ENCODE measurements around the gene GRIN1. TPM values are rescaled to one million over a fixed set of nuclear protein-coding genes. Genes with fewer than 3 reads are reported as not detected.

The GRIN1 gene
- total RNA-seq, 1 donor from 2014 or later: not detected

- no peaks in the 10 kb centered on the region for H3K9me3 ChIP-seq (ENCODE audit: control insufficient read depth in 3 of 3, low read length in 3 of 3)
- H3K4me3 ChIP-seq (ENCODE audit: low read length in 3 of 3): no peak overlapping the region
- no peak overlapping the region for H3K9ac ChIP-seq (ENCODE audit: low read depth in 1 of 3, low read length in 3 of 3)
- no peaks in the 10 kb centered on the region for H3K4me1 ChIP-seq (ENCODE audit: control insufficient read depth in 3 of 3, insufficient read depth in 3 of 3, low read length in 3 of 3)
- no peaks in the 10 kb centered on the region for H3K36me3 ChIP-seq (ENCODE audit: control insufficient read depth in 3 of 3, insufficient read depth in 3 of 3, low read length in 3 of 3)
- H3K27ac ChIP-seq (ENCODE audit: low read depth, low read length): no peak overlapping the region
- peaks cover 39 to 57% (median 42%) of the 10 kb centered on the region in 3 donors for H3K27me3 ChIP-seq (ENCODE audit: control insufficient read depth in 3 of 3, insufficient read depth in 3 of 3, low read length in 3 of 3)
Measured at GRCh38 chr9:137148242-137148641, 9.3 kb downstream of the GRIN1 start.

DNA sequence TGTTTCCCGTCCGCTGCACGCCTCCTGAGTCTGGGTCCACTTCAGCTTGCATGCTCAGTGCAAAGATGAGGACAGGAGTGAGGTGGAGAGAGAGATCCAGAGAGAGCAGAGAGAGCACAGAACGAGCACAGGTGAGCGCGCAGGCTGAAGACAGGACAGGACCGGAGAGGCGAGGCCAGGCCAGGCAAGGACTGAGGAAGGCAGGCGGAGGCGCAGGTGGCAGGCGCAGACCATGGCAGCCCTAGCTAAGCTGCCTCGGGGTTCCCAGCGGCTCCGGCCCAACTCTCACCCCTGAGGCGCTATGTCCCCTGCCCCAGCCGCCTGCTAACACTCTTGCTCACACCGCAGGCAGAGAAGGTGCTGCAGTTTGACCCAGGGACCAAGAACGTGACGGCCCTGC is 9.7 kb downstream of the GRIN1 start:
- H3K27ac ChIP-seq (ENCODE audit: low read depth, low read length): no peak overlapping the region
- H3K4me1 ChIP-seq (ENCODE audit: control insufficient read depth in 3 of 3, insufficient read depth in 3 of 3, low read length in 3 of 3): no peaks in the 10 kb centered on the region
- H3K9ac ChIP-seq (ENCODE audit: low read depth in 1 of 3, low read length in 3 of 3): no peak overlapping the region
- H3K4me3 ChIP-seq (ENCODE audit: low read length in 3 of 3): no peak overlapping the region
- H3K36me3 ChIP-seq (ENCODE audit: control insufficient read depth in 3 of 3, insufficient read depth in 3 of 3, low read length in 3 of 3): no peaks in the 10 kb centered on the region
- no peaks in the 10 kb centered on the region for H3K9me3 ChIP-seq (ENCODE audit: control insufficient read depth in 3 of 3, low read length in 3 of 3)
- peaks cover 35 to 57% (median 42%) of the 10 kb centered on the region in 3 donors for H3K27me3 ChIP-seq (ENCODE audit: control insufficient read depth in 3 of 3, insufficient read depth in 3 of 3, low read length in 3 of 3)

- Histone ChIP-seq H3K4me3 (ENCODE audit: low read length in 3 of 3) (no peak overlapping the region), H3K27me3 (ENCODE audit: control insufficient read depth in 3 of 3, insufficient read depth in 3 of 3, low read length in 3 of 3) (peaks cover 30 to 52% (median 38%) of the 10 kb centered on the region in 3 donors), H3K27ac (ENCODE audit: low read depth, low read length) (no peak overlapping the region), H3K4me1 (ENCODE audit: control insufficient read depth in 3 of 3, insufficient read depth in 3 of 3, low read length in 3 of 3) (no peaks in the 10 kb centered on the region), H3K36me3 (ENCODE audit: control insufficient read depth in 3 of 3, insufficient read depth in 3 of 3, low read length in 3 of 3) (no peaks in the 10 kb centered on the region), H3K9ac (ENCODE audit: low read depth in 1 of 3, low read length in 3 of 3) (no peak overlapping the region), H3K9me3 (ENCODE audit: control insufficient read depth in 3 of 3, low read length in 3 of 3) (no peaks in the 10 kb centered on the region)
Measured at GRCh38 chr9:137149363-137149762, 10.4 kb downstream of the GRIN1 start.

DNA sequence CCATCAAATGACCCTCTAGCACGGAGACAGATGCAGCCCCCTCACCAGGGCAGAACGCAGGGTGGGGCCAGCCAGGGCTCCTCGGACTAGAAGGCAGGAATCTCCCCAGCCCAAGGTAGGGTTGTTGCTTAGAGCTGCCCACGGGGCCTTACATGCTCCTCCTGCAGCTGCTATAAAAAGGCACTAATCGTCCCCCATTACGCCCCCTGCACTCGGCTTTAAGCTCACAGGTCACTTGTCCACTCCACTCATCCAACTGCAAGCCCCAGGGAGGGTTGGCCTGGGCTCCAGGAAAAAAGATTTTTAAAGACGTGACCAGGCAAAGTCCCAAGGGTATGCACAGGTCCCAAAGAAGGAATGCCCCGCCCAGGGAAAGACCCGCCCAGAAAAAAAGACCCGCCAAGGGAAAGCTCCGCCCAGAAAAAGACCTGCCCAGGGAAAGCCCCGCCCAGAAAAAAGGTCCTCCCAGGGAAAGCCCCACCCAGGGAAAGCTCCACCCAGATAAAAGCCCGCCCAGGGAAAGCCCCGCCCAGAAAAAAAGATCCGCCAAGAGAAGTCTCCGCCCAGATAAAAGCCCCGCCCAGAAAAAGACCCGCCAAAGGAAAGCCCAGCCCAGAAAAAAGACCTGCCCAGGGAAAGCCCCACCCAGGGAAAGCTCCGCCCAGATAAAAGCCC is 11.1 kb downstream of the GRIN1 start:
- no peaks in the 10 kb centered on the region for H3K36me3 ChIP-seq (ENCODE audit: control insufficient read depth in 3 of 3, insufficient read depth in 3 of 3, low read length in 3 of 3)
- H3K4me1 ChIP-seq (ENCODE audit: control insufficient read depth in 3 of 3, insufficient read depth in 3 of 3, low read length in 3 of 3): no peaks in the 10 kb centered on the region
- no peak overlapping the region for H3K9ac ChIP-seq (ENCODE audit: low read depth in 1 of 3, low read length in 3 of 3)
- no peaks in the 10 kb centered on the region for H3K9me3 ChIP-seq (ENCODE audit: control insufficient read depth in 3 of 3, low read length in 3 of 3)
- no peak overlapping the region for H3K27ac ChIP-seq (ENCODE audit: low read depth, low read length)
- no peak overlapping the region for H3K4me3 ChIP-seq (ENCODE audit: low read length in 3 of 3)
- H3K27me3 ChIP-seq (ENCODE audit: control insufficient read depth in 3 of 3, insufficient read depth in 3 of 3, low read length in 3 of 3): peaks cover 34 to 53% (median 39%) of the 10 kb centered on the region in 3 donors

DNA sequence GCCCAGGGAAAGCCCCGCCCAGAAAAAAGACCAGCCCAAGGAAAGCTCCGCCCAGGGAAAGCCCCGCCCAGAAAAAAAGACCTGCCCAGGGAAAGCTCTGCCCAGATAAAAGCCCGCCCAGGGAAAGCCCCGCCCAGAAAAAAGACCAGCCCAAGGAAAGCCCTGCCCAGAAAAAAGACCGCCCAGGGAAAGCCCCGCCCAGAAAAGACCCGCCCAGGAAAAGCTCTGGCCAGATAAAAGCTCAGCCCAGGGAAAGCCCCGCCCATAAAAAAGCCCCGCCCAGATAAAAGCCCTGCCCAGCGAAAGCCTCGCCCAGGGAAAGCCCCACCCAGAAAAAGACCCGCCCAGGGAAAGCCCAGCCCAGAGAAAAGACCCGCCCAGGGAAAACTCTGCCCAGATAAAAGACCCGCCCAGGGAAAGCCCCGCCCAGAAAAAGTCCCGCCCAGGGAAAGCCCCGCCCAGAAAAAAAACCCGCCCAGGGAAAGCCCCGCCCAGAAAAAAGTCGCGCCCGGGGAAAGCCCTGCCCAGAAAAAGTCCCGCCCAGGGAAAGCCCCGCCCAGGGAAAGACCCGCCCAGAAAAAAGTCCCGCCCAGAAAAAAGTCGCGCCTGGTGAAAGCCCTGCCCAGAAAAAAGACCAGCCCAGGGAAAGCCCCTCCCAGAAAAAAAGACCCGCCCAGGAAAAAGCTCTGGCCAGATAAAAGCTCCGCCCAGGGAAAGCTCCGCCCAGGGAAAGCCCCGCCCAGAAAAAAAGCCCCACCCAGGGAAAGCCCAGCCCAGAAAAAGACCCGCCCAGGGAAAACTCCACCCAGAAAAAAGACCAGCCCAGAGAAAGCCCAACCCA is 11.9 kb downstream of the GRIN1 start:
- Histone ChIP-seq H3K36me3 (ENCODE audit: control insufficient read depth in 3 of 3, insufficient read depth in 3 of 3, low read length in 3 of 3) (no peaks in the 10 kb centered on the region), H3K27me3 (ENCODE audit: control insufficient read depth in 3 of 3, insufficient read depth in 3 of 3, low read length in 3 of 3) (peaks cover 42 to 58% (median 44%) of the 10 kb centered on the region in 3 donors), H3K4me3 (ENCODE audit: low read length in 3 of 3) (no peak overlapping the region)

GRCh38 chr9:137152844-137153405 is 14.0 kb downstream of the GRIN1 start:
- H3K4me3 ChIP-seq (ENCODE audit: low read length in 3 of 3): no peak overlapping the region
- H3K9me3 ChIP-seq (ENCODE audit: control insufficient read depth in 3 of 3, low read length in 3 of 3): no peaks in the 10 kb centered on the region
- H3K9ac ChIP-seq (ENCODE audit: low read depth in 1 of 3, low read length in 3 of 3): no peak overlapping the region
- H3K27me3 ChIP-seq (ENCODE audit: control insufficient read depth in 3 of 3, insufficient read depth in 3 of 3, low read length in 3 of 3): peaks cover 48 to 61% (median 48%) of the 10 kb centered on the region in 3 donors
- no peak overlapping the region for H3K27ac ChIP-seq (ENCODE audit: low read depth, low read length)
- H3K4me1 ChIP-seq (ENCODE audit: control insufficient read depth in 3 of 3, insufficient read depth in 3 of 3, low read length in 3 of 3): peaks cover 0 to 4% (median 3%) of the 10 kb centered on the region in 3 donors
- H3K36me3 ChIP-seq (ENCODE audit: control insufficient read depth in 3 of 3, insufficient read depth in 3 of 3, low read length in 3 of 3): no peaks in the 10 kb centered on the region

More for the DNA sequence above, 11.9 kb downstream of the GRIN1 start:
- no peak overlapping the region for H3K9ac ChIP-seq (ENCODE audit: low read depth in 1 of 3, low read length in 3 of 3)
- H3K9me3 ChIP-seq (ENCODE audit: control insufficient read depth in 3 of 3, low read length in 3 of 3): no peaks in the 10 kb centered on the region
- H3K27ac ChIP-seq (ENCODE audit: low read depth, low read length): no peak overlapping the region
- no peaks in the 10 kb centered on the region for H3K4me1 ChIP-seq (ENCODE audit: control insufficient read depth in 3 of 3, insufficient read depth in 3 of 3, low read length in 3 of 3)

- Histone ChIP-seq H3K36me3 (ENCODE audit: control insufficient read depth in 3 of 3, insufficient read depth in 3 of 3, low read length in 3 of 3) (no peaks in the 10 kb centered on the region), H3K27me3 (ENCODE audit: control insufficient read depth in 3 of 3, insufficient read depth in 3 of 3, low read length in 3 of 3) (peaks cover 64 to 72% (median 70%) of the 10 kb centered on the region in 3 donors), H3K4me3 (ENCODE audit: low read length in 3 of 3) (no peak overlapping the region), H3K27ac (ENCODE audit: low read depth, low read length) (no peak overlapping the region), H3K4me1 (ENCODE audit: control insufficient read depth in 3 of 3, insufficient read depth in 3 of 3, low read length in 3 of 3) (peaks cover 0 to 4% (median 4%) of the 10 kb centered on the region in 3 donors), H3K9ac (ENCODE audit: low read depth in 1 of 3, low read length in 3 of 3) (no peak overlapping the region), H3K9me3 (ENCODE audit: control insufficient read depth in 3 of 3, low read length in 3 of 3) (no peaks in the 10 kb centered on the region)
Measured at GRCh38 chr9:137156567-137157375, 17.8 kb downstream of the GRIN1 start.

- Histone ChIP-seq H3K27me3 (ENCODE audit: control insufficient read depth in 3 of 3, insufficient read depth in 3 of 3, low read length in 3 of 3) (peaks cover 66 to 74% (median 74%) of the 10 kb centered on the region in 3 donors), H3K9ac (ENCODE audit: low read depth in 1 of 3, low read length in 3 of 3) (no peak overlapping the region)
Measured at GRCh38 chr9:137157618-137158415, 18.9 kb downstream of the GRIN1 start.

DNA sequence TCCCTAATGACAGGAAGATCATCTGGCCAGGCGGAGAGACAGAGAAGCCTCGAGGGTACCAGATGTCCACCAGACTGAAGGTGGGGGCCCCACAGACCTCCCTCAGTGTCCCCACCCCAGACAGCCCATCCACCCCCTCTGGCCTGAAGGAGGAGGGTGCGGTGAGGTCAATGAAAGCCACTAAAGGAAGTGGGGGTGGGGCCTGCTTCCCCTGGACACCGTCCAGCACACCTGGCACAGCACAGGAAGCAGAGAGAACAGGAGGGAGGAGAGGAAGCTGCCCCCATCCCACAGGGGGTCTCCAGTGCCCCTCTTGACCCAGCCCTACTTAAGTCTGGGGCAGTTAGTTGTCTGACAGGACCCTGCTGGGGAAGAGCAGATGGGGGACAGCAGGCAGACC is 19.7 kb downstream of the GRIN1 start:
- Histone ChIP-seq H3K4me3 (ENCODE audit: low read length in 3 of 3) (no peak overlapping the region), H3K9ac (ENCODE audit: low read depth in 1 of 3, low read length in 3 of 3) (no peak overlapping the region), H3K27me3 (ENCODE audit: control insufficient read depth in 3 of 3, insufficient read depth in 3 of 3, low read length in 3 of 3) (peaks cover 65 to 81% (median 73%) of the 10 kb centered on the region in 3 donors), H3K27ac (ENCODE audit: low read depth, low read length) (no peak overlapping the region), H3K36me3 (ENCODE audit: control insufficient read depth in 3 of 3, insufficient read depth in 3 of 3, low read length in 3 of 3) (no peaks in the 10 kb centered on the region), H3K9me3 (ENCODE audit: control insufficient read depth in 3 of 3, low read length in 3 of 3) (no peaks in the 10 kb centered on the region), H3K4me1 (ENCODE audit: control insufficient read depth in 3 of 3, insufficient read depth in 3 of 3, low read length in 3 of 3) (peaks cover 3 to 15% (median 8%) of the 10 kb centered on the region in 3 donors)

More at GRCh38 chr9:137157618-137158415, 18.9 kb downstream of the GRIN1 start:
- Histone ChIP-seq H3K4me3 (ENCODE audit: low read length in 3 of 3) (no peak overlapping the region), H3K9me3 (ENCODE audit: control insufficient read depth in 3 of 3, low read length in 3 of 3) (no peaks in the 10 kb centered on the region), H3K36me3 (ENCODE audit: control insufficient read depth in 3 of 3, insufficient read depth in 3 of 3, low read length in 3 of 3) (no peaks in the 10 kb centered on the region), H3K27ac (ENCODE audit: low read depth, low read length) (no peak overlapping the region), H3K4me1 (ENCODE audit: control insufficient read depth in 3 of 3, insufficient read depth in 3 of 3, low read length in 3 of 3) (peaks cover 0 to 8% (median 4%) of the 10 kb centered on the region in 3 donors)

All from skeletal muscle tissue (tissue), 4 donors.